ENCODE results near the gene DCTN4.
A peak's percentile ranks its signal among the peaks of the same experiment; 100 is the strongest.
"Not testable (repeated sequence)": the region's sequence is repeated elsewhere in the genome, so short reads cannot be mapped to it uniquely, and the experiment has no call there.

The DCTN4 gene

DNA sequence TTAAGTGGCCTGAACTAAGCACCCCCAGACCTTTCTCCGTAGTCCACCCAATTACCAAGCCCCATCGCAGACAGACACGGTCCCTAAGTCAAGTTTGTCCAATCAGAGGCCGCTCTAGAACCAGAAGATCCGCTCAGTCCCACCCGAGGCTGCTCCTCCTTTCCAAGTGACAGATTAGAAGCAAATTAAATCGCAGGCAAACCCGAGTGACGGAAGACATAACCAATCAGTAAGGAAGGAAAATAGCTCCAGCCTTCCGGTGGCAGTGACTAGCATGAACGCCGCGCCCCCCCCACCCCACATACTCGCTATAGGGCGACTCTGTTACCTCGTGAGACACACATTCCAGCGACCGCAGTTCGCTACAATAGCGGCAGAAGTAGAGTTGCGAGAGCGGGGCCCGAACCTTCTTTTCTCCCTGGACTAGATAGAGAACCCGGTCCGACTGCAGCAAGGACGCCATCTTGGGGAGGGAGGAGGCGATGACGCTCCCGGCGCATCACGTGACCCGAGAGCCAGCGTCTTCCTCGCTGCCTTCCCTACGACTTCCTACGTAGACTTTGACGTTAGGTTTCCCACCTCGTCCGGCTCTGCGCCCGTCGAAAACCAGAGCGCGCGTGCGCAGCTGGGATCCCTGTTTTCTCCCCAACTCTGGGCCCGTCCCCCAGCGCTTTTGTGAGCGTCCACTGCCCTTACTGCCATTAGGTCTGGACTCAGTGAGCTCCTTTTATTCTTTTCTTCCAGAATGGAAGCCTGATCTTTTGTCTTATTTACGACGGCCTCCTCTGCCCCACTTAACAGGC is at the start of gene DCTN4:
Gene DCTN4, minus strand, starts transcription at position 487 of the 803 bp plus-strand sequence. Its CDS starts 24 bp downstream, at position 463.
- peak; percentile 77 to 100 (median 97) for DNase-seq

DNA sequence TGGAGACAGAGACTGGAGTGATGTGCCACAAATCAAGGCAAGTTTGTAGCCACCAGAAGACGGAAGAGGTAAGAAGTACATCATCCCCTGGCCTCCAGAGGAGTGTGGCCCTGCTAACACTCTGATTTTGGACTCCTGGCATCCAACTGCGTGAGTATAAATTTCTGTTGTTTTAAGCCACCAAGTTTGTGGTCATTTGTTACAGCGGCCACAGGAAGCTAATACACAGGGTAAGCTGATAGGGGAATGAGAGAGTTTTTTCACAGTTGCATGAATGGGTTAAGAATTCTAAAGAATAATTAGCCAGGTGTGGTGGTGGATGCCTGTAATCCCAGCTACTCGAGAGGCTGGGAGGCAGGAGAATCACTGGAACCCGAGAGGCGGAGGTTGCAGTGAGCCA is 45.6 kb upstream of the DCTN4 start:
- no peak for DNase-seq

GRCh38 chr5:150801117-150801927 is 42.5 kb upstream of the DCTN4 start:
- peak in 7 of 56 donors; percentile 5 to 56 (median 29) for DNase-seq

- no peak for DNase-seq
Measured at GRCh38 chr5:150797384-150797783, 38.6 kb upstream of the DCTN4 start.

DNA sequence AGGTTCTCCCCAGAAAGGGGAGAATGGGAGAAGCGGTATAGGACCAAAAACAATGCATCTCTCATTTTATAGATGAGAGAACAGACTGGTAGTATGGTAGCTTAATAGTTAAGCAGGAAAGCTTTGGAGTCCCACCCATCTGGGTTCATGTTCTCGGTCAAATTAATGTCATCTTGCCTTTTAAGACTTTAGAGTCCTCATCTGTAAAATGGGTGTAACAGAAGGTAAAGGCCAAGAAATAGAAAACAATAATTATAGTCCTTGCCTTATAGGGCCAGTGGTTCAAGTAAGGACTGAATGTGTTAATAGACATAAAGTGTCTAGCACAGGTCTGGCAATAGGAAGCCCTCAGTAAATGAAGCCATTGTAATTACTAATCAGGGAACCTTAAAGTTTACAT is 36.1 kb upstream of the DCTN4 start:
- DNase-seq = no peak

DNA sequence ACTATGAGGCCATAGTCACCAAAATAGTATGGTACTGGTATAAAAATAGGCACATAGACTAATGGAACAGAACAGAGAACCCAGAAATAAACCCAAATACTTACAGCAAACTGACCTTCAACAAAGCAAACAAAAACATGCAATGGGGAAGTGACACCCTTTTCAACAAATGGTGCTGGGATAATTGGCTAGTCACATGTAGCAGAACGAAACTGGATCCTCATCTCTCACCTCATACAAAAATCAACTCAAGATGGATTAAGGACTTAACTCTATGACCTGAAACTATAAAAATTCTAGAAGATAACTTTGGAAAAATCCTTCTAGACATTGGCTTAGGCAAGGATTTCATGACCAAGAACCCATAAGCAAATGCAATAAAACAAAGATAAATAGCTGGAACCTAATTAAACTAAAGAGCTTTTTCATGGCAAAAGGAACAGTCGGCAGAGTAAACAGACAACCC is 34.6 kb upstream of the DCTN4 start:
- not testable (repeated sequence) for DNase-seq

- DNase-seq = no peak
Measured at GRCh38 chr5:150791536-150791935, 32.7 kb upstream of the DCTN4 start.

- DNase-seq = no peak
Measured at GRCh38 chr5:150789943-150790611, 31.3 kb upstream of the DCTN4 start.

- DNase-seq = no peak
Measured at GRCh38 chr5:150789450-150789849, 30.6 kb upstream of the DCTN4 start.

GRCh38 chr5:150788977-150789376 is 30.2 kb upstream of the DCTN4 start:
- no peak for DNase-seq

DNA sequence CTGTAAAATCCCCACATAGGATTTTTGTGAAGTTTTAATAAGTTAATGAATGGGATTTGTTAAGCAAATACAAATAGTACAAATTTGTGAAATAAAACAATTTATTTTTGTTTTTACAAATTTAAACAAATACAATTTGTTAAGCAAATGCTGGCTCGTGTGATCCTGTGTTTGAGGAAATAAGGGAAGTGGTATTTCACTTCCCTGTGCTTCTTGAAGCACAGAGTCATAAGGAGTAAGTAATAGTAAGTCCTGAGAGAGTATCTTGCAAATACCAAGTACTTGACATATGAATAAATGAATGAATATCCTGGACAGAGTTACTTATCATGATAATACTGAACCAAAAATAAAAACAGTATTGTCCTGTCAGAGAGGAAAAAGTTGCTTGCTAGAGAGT is 28.8 kb upstream of the DCTN4 start:
- no peak for DNase-seq

DNA sequence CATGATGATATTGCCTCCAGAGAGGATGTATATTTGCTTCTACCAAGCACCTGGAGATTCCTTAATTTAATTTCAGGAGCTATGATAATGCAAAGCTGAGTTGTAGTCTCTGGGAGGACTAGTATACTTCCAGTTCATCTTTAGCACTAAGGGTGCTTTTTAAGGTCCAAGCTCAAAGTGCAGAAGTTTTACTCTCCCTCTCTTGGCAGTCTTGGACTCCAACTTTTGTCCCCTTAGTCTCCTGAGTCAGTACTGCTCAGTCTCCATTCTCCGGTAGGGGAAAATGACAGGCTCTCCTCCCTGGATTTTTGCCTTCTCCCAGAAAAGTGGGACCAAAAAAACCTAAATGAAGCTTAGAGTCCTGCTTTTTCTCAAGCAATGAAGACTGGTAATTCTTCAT is 28.1 kb upstream of the DCTN4 start:
- DNase-seq = no peak

DNA sequence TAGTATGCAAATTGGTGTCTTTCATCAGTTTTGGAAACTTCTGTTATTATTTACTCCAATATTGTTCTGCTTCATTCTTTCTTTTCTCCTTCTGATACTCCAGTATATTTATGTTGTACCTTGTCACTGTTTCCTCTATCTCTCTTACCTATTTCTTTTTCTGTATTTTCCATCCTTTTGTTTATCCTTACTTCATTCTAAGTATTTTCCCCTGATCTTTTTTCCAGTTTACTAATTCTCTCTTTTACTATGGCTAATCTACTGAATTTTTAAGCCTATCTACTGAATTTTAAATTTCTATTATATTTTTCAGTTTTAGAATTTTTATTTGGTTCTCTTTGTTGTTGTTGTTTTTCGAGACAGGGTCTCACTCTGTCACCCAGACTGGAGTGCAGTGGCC is 27.1 kb upstream of the DCTN4 start:
- DNase-seq = no peak

DNA sequence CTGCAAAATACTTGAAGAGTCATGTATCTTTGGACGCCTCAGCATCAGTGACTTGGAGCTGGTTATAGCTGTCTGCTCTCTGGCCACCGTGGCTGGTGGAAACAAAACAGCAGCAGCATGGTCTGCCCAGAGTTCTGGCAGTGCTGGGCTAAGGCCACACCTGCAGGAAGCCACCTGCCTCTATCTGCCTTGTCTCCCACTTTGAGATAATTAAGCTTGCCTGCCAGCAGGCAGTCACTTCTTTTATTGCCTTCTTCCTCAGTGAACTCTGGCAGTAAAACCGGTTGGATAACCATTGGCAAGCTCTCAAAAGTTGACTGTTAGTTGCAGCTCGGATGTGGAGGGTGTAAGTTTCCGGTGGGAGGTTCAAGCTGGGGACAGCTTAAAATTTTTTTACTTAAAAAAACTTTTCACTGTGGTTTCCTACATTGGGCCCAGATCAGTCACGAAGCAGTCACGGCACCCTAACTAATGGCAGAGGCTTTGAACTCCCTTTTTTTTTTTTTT is 24.7 kb upstream of the DCTN4 start:
- DNase-seq = no peak

- DNase-seq = no peak
Measured at GRCh38 chr5:150782850-150783249, 24.0 kb upstream of the DCTN4 start.

GRCh38 chr5:150781706-150782614 is 23.1 kb upstream of the DCTN4 start:
- DNase-seq = no peak

- DNase-seq = no peak
Measured at GRCh38 chr5:150780816-150781221, 22.0 kb upstream of the DCTN4 start.

DNA sequence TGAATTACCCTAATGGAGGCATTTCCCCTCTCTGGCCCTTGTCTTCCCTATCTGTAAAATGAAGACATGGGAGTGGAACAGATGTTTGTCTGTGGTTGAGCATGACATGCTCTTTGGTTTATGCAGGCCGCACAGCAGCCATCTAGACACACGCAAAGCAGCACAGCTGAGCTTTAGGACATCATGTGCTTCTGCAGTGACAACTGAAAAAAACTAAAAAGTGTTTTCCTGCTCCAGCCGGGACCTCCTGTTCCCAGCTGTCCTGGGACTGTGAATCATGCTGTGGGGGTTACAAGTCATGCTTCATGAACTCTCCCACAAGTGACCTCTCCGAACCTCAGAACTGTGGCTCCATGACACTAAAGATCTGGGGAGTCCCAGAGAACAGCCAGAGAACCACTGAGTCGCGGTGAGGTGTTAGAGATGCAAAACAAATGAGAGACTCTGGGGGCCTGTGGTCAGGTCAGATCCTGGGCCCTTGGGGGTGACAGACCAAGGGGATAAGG is 21.4 kb upstream of the DCTN4 start:
- DNase-seq = no peak

DNA sequence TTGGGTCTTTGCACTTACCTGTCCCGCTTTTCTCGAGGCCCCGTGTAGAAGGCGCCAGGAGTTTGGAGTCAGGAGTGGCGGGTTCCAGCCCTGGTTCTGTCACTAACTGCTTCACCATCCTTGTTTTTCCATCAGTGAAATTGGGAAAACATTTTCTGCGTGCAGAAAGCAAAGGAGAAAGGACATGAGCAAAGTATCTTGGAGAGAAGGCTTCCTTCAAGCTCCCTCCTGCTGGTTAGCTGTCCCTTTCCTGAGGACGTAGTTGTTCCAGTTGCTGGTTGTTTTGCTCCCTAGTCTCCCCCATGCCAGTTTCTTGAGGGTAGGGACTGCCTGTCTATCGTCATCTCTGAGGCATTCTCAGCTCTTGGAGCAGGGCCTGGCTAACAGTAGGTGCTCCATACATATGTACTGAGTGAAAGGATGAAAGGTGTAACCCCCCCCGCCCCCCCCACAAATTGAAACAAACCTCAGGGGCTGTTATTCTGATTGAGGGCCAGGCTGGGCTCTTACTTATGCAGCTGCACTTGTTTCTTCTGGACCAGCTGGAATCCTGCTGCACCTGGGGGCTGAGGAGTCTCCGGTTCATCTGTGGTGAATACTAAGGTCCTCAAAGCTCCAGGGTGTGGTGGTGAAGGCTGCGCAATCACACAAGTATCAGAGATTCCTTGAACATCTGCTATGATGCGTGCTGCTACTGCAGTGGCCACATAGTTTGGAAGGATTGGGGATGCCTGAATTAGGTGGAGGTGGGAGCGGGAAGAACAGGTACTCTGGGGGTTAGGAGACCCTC is 20.8 kb upstream of the DCTN4 start:
- no peak for DNase-seq

Measured in amygdala (tissue), 56 donors.